OCI-LY7 (cell line): ENCODE data around the gene GET4.

ENCODE experiments used
- EZH2phosphoT487 ChIP-seq: fragments of 200-600 bp; sonication (generic); IDR thresholded peaks from 2 replicates; pipeline ENCODE4 v1.6.1; 2018; ENCODE audit warnings: low read depth, borderline replicate concordance, mild to moderate bottlenecking, mixed run types, antibody characterized with exemption, low read length, moderate library complexity, mixed read lengths
- TF ChIP-seq, protein P1 (sequence below): fragments of 200-600 bp; sonication (generic); conservative IDR thresholded peaks from 2 replicates; pipeline ENCODE4 v1.5.1; 2014; ENCODE audit warnings: mild to moderate bottlenecking, antibody characterized with exemption, low read length, moderate library complexity, mixed read lengths

DNA sequence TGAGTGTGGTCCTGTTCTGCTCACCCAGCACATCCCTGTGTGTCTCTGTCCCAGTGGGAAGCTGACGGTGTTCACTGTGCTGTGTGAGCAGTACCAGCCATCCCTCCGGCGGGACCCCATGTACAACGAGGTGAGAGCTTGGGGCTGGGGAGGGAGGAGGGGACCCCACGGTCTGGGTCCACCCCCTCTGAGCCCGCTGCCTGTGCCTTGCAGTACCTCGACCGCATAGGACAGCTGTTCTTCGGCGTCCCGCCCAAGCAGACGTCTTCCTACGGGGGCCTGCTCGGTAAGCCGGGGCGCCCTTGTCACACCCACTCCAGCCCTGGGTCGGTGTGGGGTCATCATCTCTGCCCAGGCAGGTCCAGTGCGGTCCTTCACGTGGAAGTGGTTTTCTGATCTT lies 17.3 kb downstream of the GET4 start:
- no peak for TF ChIP-seq EZH2phosphoT487
- TF ChIP-seq, protein P1, sequence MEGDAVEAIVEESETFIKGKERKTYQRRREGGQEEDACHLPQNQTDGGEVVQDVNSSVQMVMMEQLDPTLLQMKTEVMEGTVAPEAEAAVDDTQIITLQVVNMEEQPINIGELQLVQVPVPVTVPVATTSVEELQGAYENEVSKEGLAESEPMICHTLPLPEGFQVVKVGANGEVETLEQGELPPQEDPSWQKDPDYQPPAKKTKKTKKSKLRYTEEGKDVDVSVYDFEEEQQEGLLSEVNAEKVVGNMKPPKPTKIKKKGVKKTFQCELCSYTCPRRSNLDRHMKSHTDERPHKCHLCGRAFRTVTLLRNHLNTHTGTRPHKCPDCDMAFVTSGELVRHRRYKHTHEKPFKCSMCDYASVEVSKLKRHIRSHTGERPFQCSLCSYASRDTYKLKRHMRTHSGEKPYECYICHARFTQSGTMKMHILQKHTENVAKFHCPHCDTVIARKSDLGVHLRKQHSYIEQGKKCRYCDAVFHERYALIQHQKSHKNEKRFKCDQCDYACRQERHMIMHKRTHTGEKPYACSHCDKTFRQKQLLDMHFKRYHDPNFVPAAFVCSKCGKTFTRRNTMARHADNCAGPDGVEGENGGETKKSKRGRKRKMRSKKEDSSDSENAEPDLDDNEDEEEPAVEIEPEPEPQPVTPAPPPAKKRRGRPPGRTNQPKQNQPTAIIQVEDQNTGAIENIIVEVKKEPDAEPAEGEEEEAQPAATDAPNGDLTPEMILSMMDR: no peak
